HG02884 (cell line): Measurements from ENCODE around the gene TSPOAP1.

Experiments used
- ATAC-seq: cut with Tn5 transposase; IDR thresholded peaks from one replicate; pipeline ENCODE4 v1.9.1; 2021; ENCODE audit warnings: mild to moderate bottlenecking, moderate library complexity; ENCODE audit not compliant: unreplicated experiment

Gene TSPOAP1

DNA sequence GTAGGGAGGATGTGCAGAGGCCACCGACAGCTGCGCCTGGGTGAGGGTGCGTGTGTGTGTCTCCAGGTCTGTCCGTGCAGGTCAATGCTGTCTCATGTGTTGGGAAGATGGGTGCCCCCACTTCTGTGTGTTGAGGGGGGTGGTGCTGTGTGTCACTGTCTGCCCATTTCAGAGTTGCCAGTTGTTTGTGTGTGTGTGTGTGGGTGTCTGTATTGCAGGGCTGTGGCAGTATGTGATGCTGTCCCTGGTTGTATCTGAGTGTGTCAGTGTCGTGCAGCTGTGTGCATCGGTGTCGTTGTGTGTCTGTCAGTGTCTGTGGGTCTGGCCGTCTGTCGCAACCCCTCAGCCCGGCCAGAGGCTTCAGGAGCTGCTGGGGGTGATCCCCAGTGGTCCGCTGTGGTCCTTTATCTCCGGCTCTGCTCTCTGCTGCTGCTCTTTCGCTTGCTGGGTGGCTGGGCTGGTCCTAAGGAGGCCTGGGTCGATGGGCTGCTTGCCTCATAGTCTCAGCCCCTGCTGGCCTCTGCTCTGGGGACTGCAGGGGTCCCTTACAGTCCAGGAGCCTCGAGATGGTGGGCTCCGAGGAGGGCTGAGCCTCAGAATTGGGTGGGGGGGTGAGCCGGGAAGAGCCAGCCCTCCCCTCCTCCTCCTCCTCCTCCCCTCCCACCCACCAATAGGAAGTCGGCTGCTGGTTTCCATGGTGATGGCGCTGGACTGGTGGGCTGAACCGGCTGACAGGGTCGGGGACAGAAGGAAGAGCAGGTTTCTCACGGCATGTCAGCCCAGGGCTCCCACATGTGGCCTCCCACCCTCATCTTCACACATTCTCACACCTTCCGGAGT, at the start of gene TSPOAP1:
Gene TSPOAP1 (minus strand): TSS at position 601 of the 840 bp plus-strand sequence. CDS start 875 bp downstream, outside the sequence.
- no peak for ATAC-seq

DNA sequence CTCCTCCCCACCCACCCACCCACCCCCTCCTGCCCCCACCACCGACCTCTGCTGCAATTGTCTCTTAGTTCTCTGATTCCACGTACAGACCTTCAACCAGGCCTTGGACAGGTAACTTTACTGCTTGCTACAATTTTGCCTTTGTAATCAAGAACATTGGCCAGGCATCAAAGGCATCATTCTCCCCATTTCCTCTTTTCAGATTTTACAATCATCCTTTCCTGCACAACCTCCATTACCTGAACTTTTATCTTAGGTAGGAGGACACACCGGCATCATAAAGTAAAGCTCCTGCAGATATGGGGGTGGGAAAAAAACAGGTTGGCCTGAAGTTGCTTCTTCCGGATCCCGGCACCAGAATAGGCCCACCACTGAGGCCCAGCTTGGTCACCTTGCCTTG, 49.1 kb upstream of the TSPOAP1 start:
- no peak for ATAC-seq

GRCh38 chr17:58377093-58377601, 48.6 kb upstream of the TSPOAP1 start:
- no peak for ATAC-seq

DNA sequence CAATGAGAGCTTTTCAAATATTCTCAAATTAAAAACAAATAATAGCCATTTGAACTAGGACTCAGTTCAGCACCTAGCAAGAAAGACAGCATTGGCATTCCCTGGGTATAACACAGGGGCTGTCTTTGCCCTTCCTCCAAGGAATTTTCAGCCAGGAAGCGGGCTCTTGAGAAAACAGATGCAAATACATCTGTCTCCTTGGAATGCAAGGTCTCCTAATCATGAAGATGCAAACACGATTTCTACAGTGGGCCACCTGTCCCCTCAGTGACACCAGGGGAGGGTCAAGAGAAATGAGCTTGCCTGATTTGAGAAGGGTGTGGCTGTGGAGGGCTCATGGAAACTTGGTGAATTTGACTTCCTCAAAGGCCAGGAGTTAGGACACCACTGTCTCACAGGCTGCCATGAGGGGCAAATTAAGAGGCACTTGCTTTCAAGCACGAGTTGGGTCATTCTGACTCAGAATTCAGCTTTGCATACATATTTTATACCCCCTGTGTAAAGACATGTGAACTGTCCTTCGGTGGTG, 47.9 kb upstream of the TSPOAP1 start:
- no peak for ATAC-seq

DNA sequence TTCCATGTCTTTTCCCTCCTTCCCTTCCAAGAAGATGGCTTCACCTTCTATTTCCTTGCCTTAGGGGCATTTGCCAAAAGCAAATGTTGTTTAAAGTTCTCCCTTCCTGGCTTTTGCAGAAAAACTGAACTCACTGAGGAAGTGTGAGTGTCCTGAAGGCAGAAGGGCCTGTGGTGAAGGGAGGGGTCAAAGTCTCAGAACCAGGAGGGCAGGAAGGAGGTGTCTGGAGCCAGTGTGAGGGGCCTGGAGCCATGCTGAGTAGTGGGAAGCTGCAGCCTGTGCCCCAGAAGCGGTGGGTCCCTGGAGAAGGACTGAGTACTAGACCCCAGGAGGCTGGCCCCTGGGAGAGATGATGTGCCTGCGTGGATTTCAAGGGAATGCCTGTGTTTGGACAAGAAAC, 47.2 kb upstream of the TSPOAP1 start:
- no peak for ATAC-seq

DNA sequence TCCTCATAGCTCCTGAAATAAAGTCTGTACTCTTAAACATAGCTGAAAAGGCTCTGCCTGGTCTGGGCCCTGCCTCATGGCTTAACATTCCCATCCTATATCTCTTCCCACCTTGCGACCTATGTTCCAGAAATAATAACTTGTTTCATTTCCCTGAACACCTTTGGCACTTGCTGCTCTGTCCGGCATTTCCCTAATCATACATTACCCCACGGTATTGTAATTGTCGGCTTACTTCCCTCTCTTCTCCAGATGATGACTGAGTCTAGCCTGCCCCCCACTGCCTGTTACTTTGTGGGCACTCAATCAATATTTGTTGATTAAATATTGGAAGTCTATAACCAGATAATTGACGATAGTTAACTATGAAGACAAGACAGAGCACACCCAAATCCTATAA, 46.7 kb upstream of the TSPOAP1 start:
- ATAC-seq = no peak

GRCh38 chr17:58373923-58374322, 45.3 kb upstream of the TSPOAP1 start:
- ATAC-seq = no peak

GRCh38 chr17:58373003-58373402, 44.4 kb upstream of the TSPOAP1 start:
- no peak for ATAC-seq

- no peak for ATAC-seq
Measured at GRCh38 chr17:58371300-58371950, 42.8 kb upstream of the TSPOAP1 start.

DNA sequence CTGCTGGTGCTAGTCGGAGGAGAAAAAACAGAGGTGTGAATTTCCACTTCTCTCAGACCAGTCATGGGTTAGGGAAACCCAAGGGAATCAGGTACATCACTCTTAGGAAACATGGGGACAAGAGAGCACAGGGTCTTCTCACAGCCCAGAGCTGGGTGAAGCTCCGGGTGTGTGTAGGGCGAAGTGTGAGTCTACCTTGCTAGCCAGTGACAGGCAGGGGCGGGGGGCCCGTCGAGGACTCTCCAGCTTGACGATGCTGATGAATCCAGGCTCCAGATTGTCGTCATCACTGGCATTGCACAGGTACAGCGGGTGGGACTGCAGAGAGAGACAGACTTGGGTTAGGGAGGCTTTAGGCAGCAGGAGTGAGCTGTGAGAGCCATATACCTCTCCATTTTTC, 42.1 kb upstream of the TSPOAP1 start:
- ATAC-seq = no peak

- no peak for ATAC-seq
Measured at GRCh38 chr17:58370309-58370708, 41.7 kb upstream of the TSPOAP1 start.

- no peak for ATAC-seq
Measured at GRCh38 chr17:58369214-58370031, 40.8 kb upstream of the TSPOAP1 start.

DNA sequence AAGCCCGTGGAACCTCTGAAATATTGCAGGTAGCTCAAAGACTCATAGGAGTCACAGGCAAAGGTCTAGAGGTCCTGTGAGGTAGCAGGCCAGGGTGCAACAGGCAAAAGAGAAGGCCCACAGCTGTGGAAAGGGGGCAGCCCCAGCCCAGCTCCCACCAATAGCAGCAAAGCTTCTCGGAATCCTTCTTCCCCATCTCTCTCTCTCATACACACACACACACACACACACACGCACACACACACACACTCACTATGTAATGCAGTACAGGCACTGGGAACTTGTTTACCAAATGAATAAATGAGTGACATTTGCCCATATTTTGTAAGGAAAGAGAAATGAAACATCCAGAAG, 40.2 kb upstream of the TSPOAP1 start:
- no peak for ATAC-seq

DNA sequence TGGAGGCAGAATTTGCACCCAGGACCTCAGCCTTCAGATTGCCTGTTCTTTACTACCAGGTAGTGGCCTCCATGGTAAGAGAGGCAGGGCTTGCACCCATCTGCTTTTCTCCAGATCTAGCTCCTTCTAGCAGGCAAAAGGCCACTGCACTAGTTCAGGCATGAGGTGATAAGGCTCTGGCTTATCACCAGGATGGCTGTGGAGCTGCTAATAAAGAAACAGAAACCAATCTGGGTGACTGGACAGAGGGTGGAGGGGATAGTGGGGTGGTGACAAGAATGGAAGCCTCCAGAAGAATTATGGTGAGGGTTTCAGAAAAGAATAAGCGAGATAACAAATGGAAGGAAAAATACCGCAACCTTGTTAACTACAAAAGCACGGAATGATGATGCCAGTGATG, 38.9 kb upstream of the TSPOAP1 start:
- no peak for ATAC-seq

DNA sequence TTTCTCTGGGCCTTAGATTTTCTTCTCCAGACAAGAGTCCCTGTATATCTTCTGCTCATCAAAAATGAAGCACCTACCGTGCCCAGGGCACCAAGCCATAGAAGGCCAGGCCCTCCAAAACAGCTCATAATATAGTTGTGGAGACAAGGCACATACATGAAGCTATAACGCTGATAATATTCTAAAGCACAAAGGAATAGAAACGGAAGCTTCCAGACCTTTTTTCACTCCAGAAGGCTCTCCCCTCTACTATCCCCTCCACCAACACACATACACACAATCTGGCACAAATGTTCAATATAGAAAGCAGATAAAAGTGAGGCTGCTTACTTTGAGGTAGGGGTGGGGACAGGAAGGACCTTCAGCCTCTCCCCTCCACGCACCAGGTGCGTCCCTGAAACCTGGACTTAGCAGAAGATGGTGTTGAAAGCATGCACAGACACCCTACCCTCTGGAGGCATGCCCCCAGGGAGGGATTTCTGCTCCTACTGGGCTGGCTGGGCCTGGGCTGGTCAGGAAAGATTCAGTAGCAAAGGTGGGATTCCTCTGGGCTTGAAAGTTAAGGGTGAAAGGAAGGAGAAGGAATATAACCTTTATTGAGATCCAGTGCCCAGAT, 37.5 kb upstream of the TSPOAP1 start:
- no peak for ATAC-seq

GRCh38 chr17:58365185-58365979, 36.8 kb upstream of the TSPOAP1 start:
- ATAC-seq = no peak

DNA sequence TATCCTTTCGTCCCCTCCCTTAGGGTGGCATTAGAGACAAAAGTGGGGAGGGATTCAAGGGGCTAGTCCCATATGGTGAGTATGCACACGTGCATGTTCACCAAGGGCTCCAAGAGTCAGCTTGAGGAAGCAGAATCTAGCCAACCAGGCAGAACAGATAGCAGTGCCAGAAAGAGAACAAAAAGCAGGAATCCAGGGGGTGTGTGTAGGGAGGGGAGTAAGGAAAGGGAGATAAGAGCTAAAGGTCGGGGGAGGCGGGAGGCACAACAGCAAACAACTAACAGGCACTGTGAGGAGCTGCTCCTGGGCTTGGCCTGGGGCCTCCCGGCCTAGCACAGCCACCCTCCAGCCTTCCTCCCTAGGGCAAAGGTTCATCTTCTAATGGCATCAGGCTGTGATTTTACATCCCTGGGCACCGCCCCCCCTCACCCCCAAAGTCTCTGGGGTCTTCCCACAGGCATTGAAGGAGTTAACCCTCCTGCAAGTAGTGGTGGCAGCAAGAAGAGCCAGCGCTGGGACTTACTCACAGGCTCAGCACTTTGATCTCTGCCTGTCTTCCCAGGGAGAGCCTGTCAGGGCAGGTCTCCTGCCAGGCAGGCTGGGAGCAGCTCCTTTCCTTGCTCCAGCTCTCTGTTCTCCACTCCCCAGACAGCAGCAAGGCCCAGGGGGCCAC, 35.8 kb upstream of the TSPOAP1 start:
- ATAC-seq = no peak

GRCh38 chr17:58363457-58364185, 35.0 kb upstream of the TSPOAP1 start:
- no peak for ATAC-seq
